ENCODE results near the gene MRTO4.

DNA sequence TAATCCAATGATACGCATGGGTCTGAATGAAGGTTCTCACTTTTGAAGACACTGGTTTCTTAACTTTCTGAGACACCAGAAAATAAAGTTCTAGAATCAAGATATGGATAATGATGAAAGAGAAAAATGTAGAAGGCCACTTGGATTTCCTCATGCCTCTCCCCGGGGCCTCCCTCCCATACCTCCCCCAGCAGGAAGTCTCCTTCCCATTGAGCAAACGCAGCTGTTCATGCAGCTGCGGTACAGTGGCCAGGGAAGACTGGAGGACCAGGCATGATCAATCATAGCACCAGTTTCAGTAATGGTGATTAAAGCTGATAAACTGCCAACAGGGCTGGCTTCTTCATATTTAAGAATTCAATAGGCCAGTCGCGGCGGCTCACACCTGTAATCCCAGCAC, 30.6 kb upstream of the MRTO4 start:
- no peak for TF ChIP-seq POLR2A (IDR thresholded peaks at IDR 0.05)
- TF ChIP-seq, protein P1, sequence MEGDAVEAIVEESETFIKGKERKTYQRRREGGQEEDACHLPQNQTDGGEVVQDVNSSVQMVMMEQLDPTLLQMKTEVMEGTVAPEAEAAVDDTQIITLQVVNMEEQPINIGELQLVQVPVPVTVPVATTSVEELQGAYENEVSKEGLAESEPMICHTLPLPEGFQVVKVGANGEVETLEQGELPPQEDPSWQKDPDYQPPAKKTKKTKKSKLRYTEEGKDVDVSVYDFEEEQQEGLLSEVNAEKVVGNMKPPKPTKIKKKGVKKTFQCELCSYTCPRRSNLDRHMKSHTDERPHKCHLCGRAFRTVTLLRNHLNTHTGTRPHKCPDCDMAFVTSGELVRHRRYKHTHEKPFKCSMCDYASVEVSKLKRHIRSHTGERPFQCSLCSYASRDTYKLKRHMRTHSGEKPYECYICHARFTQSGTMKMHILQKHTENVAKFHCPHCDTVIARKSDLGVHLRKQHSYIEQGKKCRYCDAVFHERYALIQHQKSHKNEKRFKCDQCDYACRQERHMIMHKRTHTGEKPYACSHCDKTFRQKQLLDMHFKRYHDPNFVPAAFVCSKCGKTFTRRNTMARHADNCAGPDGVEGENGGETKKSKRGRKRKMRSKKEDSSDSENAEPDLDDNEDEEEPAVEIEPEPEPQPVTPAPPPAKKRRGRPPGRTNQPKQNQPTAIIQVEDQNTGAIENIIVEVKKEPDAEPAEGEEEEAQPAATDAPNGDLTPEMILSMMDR (IDR thresholded peaks at IDR 0.05) = no peak
